IPS DF 6.9 (cell line): ENCODE data around the gene CLCN5.

ENCODE experiments used
- DNase-seq: peaks from one replicate; pipeline ENCODE4 v3.0.0-alpha.2; 2013; ENCODE audit warnings: low read depth, low spot score
- H3K27ac ChIP-seq: one replicate; pipeline ENCODE4 v1.5.1; 2013; ENCODE audit warnings: low read length, control low read depth
- H3K27me3 ChIP-seq: 2 replicates; pipeline ENCODE4 v1.6.1; 2013; ENCODE audit warnings: mild to moderate bottlenecking, low read length; ENCODE audit not compliant: control insufficient read depth, insufficient read depth
- H3K36me3 ChIP-seq: 2 replicates; pipeline ENCODE4 v1.6.1; 2013; ENCODE audit warnings: low read length; ENCODE audit not compliant: control insufficient read depth, insufficient read depth
- H3K4me1 ChIP-seq: 2 replicates; pipeline ENCODE4 v1.6.1; 2013; ENCODE audit warnings: low read length; ENCODE audit not compliant: control insufficient read depth, insufficient read depth
- H3K4me3 ChIP-seq: 2 replicates; pipeline ENCODE4 v1.5.1; 2013; ENCODE audit warnings: mild to moderate bottlenecking, low read length
- H3K9me3 ChIP-seq: 2 replicates; pipeline ENCODE4 v1.6.1; 2013; ENCODE audit warnings: low read length, inconsistent platforms; ENCODE audit not compliant: control insufficient read depth, insufficient read depth
- WGBS: extraction: QIAGEN DNeasy Blood & Tissue Kit; methylation state at CpG from one replicate; pipeline ENCODE4 v1.1.7; 2013; ENCODE audit warnings: mixed read lengths, missing lambda C conversion rate; ENCODE audit not compliant: insufficient read length, insufficient coverage; 5-methylcytosine and 5-hydroxymethylcytosine counted together

CLCN5 gene

GRCh38 chrX:50103866-50104566 is 181.6 kb downstream of the CLCN5 start:
- no peak for DNase-seq
- no peak overlapping the region for H3K27ac ChIP-seq
- no peaks in the 10 kb centered on the region for H3K9me3 ChIP-seq
- no peaks in the 10 kb centered on the region for H3K36me3 ChIP-seq
- no peaks in the 10 kb centered on the region for H3K4me1 ChIP-seq
- H3K27me3 ChIP-seq, result no peaks in the 10 kb centered on the region
- WGBS, result no CpG with 5 or more reads among the region's 5 CpGs
- no peak overlapping the region for H3K4me3 ChIP-seq

DNA sequence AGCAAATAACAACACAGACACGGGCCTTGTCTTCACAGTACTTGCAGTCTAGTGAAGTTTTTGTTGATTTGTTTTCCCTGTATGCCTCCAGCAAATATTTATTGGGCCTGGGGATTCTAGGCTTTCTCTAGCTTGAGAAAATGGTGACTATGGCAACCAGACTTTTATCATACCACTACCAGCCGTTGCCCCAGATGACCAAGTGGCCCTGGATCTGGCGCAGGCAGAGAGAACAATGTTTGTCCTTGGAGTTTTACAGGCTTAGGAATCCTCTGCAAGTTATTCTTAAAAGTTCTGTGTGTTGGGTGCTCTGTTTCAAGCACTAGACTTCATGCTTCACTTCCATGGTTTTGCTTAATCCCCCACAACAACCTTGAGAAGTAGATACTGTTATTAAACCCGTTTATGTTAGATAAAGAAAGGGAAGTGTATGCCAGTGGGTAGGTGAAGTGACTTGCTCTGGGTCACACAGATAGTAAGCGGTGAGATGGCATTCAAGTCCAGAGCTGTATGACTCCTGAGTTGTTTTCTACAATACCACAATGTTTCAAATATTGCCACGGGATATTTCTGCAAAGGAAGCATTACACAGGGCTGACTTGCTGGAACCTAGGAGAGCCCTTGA is 183.8 kb downstream of the CLCN5 start:
- H3K36me3 ChIP-seq, result no peaks in the 10 kb centered on the region
- no peaks in the 10 kb centered on the region for H3K27me3 ChIP-seq
- no peaks in the 10 kb centered on the region for H3K4me1 ChIP-seq
- no peak overlapping the region for H3K4me3 ChIP-seq
- DNase-seq, result no peak
- no peak overlapping the region for H3K27ac ChIP-seq
- no peaks in the 10 kb centered on the region for H3K9me3 ChIP-seq
- WGBS, result no CpG with 5 or more reads among the region's 6 CpGs

DNA sequence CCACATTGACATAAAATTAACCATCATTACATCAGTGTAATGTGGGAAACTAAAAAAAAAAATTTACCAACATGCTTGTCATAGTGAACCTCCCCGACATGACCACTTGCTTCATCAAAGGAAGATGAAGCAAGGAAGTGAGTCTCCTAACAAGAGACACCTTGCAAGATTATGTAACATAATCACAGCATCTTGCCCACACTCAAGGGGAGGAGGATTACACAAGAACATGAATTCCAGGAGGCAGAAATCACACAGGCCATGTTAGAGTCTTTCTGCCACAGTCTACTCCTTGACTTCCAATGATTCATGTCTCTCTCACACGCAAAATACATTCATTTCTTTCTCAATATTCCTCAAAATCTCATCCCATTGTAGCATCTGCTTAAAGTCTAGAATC is 185.1 kb downstream of the CLCN5 start:
- no peaks in the 10 kb centered on the region for H3K4me1 ChIP-seq
- H3K27ac ChIP-seq, result no peak overlapping the region
- no peaks in the 10 kb centered on the region for H3K36me3 ChIP-seq
- H3K27me3 ChIP-seq, result no peaks in the 10 kb centered on the region
- no peak overlapping the region for H3K4me3 ChIP-seq
- no CpG with 5 or more reads among the region's 2 CpGs for WGBS
- H3K9me3 ChIP-seq, result no peaks in the 10 kb centered on the region
- no peak for DNase-seq

- H3K27me3 ChIP-seq, result no peaks in the 10 kb centered on the region
- H3K4me3 ChIP-seq, result no peak overlapping the region
- no CpG with 5 or more reads among the region's 2 CpGs for WGBS
- no peaks in the 10 kb centered on the region for H3K9me3 ChIP-seq
- no peak overlapping the region for H3K27ac ChIP-seq
- H3K36me3 ChIP-seq, result no peaks in the 10 kb centered on the region
- DNase-seq, result no peak
- no peaks in the 10 kb centered on the region for H3K4me1 ChIP-seq
Measured at GRCh38 chrX:50108264-50108663, 185.9 kb downstream of the CLCN5 start.

DNA sequence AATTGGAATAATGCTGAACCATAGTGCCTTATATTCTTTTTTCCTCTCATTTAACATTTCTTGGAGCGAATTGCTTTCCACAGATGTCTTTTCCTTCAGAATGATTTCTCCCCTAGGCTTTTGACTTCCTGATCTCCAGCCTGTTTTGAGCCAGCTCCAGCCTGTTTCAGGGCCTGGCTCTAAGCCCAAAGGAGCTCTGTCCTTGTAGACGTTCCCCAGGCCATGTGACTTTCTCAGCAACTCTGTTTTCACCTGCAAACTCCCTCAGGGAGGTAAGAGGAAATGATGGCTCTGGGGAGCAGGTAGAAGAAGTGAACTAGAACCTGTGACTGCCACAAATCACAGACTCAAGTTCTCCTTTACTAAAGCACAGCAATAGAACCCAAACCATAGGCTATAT is 189.3 kb downstream of the CLCN5 start:
- H3K36me3 ChIP-seq, result no peaks in the 10 kb centered on the region
- no peak overlapping the region for H3K4me3 ChIP-seq
- no peak overlapping the region for H3K27ac ChIP-seq
- DNase-seq, result no peak
- no peaks in the 10 kb centered on the region for H3K9me3 ChIP-seq
- H3K4me1 ChIP-seq, result no peaks in the 10 kb centered on the region
- WGBS, result no CpG with 5 or more reads among the region's 2 CpGs
- no peaks in the 10 kb centered on the region for H3K27me3 ChIP-seq

DNA sequence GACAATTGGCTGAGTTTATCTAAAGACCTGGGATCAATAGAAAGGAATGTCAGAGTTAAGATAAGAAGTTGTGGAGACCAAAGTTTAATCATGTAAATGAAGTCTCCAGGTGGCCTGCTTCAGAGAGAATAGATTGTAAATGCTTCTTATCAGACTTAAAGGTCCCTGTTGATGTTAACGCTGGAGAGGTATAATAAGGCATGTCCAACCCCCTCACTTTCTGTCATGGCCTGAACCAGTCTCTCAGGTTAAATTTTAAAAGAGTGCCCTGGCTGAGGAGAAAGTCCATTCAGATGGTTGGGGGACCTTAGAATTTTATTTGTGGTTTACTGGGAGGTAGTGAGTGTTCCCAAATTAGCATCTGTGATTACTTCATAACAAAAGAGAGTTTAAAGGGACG is 191.7 kb downstream of the CLCN5 start:
- no peak for DNase-seq
- H3K4me1 ChIP-seq, result no peaks in the 10 kb centered on the region
- no peak overlapping the region for H3K4me3 ChIP-seq
- H3K36me3 ChIP-seq, result no peaks in the 10 kb centered on the region
- H3K27ac ChIP-seq, result no peak overlapping the region
- H3K9me3 ChIP-seq, result no peaks in the 10 kb centered on the region
- WGBS, result no CpG with 5 or more reads among the region's 2 CpGs
- H3K27me3 ChIP-seq, result no peaks in the 10 kb centered on the region

- no peak overlapping the region for H3K4me3 ChIP-seq
- no peaks in the 10 kb centered on the region for H3K9me3 ChIP-seq
- H3K27ac ChIP-seq, result no peak overlapping the region
- no CpG with 5 or more reads among the region's 2 CpGs for WGBS
- H3K4me1 ChIP-seq, result no peaks in the 10 kb centered on the region
- DNase-seq, result no peak
- no peaks in the 10 kb centered on the region for H3K27me3 ChIP-seq
- H3K36me3 ChIP-seq, result no peaks in the 10 kb centered on the region
Measured at GRCh38 chrX:50115973-50116372, 193.6 kb downstream of the CLCN5 start.

- no peaks in the 10 kb centered on the region for H3K27me3 ChIP-seq
- H3K4me1 ChIP-seq, result no peaks in the 10 kb centered on the region
- no CpG with 5 or more reads among the region's 3 CpGs for WGBS
- H3K4me3 ChIP-seq, result no peak overlapping the region
- no peaks in the 10 kb centered on the region for H3K9me3 ChIP-seq
- no peak overlapping the region for H3K27ac ChIP-seq
- DNase-seq, result no peak
- no peaks in the 10 kb centered on the region for H3K36me3 ChIP-seq
Measured at GRCh38 chrX:50117476-50117875, 195.1 kb downstream of the CLCN5 start.

DNA sequence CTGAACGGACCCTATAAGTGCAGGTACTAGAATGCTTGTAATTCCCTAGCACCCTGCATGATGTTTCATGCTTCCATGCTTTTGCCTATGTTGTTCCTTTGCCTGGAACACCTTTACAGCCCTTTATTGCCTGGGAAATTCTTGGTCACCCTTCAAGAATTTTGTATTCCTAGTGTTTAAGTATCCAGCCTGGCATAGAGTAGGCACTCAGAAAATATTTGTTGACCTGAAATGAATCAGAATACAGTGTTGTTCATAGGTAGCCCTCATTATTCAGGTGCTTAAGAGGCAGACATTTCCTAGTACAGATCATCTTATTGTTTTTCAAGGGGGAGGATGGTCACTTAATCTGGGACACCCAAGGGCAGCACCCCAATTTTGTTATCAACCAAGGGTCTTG is 203.1 kb downstream of the CLCN5 start:
- Histone ChIP-seq H3K4me3 (no peak overlapping the region), H3K36me3 (no peaks in the 10 kb centered on the region), H3K4me1 (no peaks in the 10 kb centered on the region), H3K27ac (no peak overlapping the region), H3K27me3 (no peaks in the 10 kb centered on the region), H3K9me3 (no peaks in the 10 kb centered on the region)
- no peak for DNase-seq
- no CpG with 5 or more reads among the region's 1 CpG for WGBS

DNA sequence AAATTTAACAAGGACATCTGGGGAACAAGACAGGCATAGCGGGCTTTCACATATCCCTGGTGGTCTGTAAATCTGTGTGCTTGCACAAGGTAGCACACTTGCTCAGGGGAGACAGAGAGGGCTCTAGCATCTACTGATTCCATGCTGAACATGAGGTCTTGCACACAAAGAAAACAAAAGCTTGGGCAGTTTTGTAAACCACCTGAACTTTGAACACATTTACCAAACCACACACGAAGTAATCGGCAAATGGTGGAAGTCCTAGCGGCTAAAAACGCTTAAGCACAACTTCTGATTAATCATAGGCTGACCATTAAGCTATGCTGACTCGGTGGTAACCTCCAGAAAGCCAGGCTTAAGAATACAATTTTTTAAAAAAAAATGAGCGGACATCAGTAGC is 225.6 kb downstream of the CLCN5 start:
- no peak overlapping the region for H3K27ac ChIP-seq
- H3K27me3 ChIP-seq, result no peaks in the 10 kb centered on the region
- H3K4me1 ChIP-seq, result no peaks in the 10 kb centered on the region
- H3K36me3 ChIP-seq, result no peaks in the 10 kb centered on the region
- no peak for DNase-seq
- no peak overlapping the region for H3K4me3 ChIP-seq
- no CpG with 5 or more reads among the region's 7 CpGs for WGBS
- no peaks in the 10 kb centered on the region for H3K9me3 ChIP-seq
